Caco-2 (cell line): ENCODE results near the gene EXT2. TPM values are rescaled to one million over a fixed set of nuclear protein-coding genes. Genes with fewer than 3 reads are reported as not detected.

ENCODE experiments used
- BruUV-seq: library from RNA; stranded (reverse); fragments of 400-500 nt; replicated peaks from 2 replicates; lab custom pipeline; 2021; lab: Mats Ljungman, UMichigan
- CTCF ChIA-PET: fragments of 300-600 bp; sonication (Branson Sonifier 250); formaldehyde crosslinking; loops from one replicate; lab custom pipeline; 2022; ENCODE audit warnings: antibody characterized with exemption; lab: Charles Lee
- POLR2A ChIA-PET: fragments of 300-600 bp; sonication (Branson Sonifier 250); formaldehyde crosslinking; loops from one replicate; lab custom pipeline; 2022; ENCODE audit warnings: antibody characterized with exemption; lab: Charles Lee
- DNase-seq, 2 experiments: peaks; one replicate each; pipeline versions ENCODE4 v3.0.0 to v3.0.0-alpha.2; 2020 to 2022
- H3K27me3 ChIP-seq: replicated peaks from 2 replicates; pipeline ENCODE4 v1.6.0; 2011; ENCODE audit warnings: low read length; ENCODE audit not compliant: control insufficient read depth, insufficient read depth
- H3K36me3 ChIP-seq: 2 replicates; pipeline ENCODE4 v1.5.1; 2011; ENCODE audit warnings: low read length; ENCODE audit not compliant: control insufficient read depth, insufficient read depth
- H3K4me1 ChIP-seq: fragments of 250-450 bp; sonication (Bioruptor Pico); 2 replicates; pipeline ENCODE4 v1.5.1; 2020; ENCODE audit warnings: mild to moderate bottlenecking
- H3K4me3 ChIP-seq: 2 replicates; pipeline ENCODE4 v1.5.1; 2011; ENCODE audit warnings: low read depth, mild to moderate bottlenecking, control low read depth, low read length
- H3K9me3 ChIP-seq: fragments of 250-450 bp; sonication (Bioruptor Pico); 2 replicates; pipeline ENCODE4 v1.5.1; 2020; ENCODE audit warnings: mild to moderate bottlenecking, moderate library complexity
- H3K27ac Mint-ChIP-seq: one replicate; pipeline ENCODE4 v1.8.0; 2022; ENCODE audit warnings: mixed read lengths; ENCODE audit not compliant: unreplicated experiment
- H3K27me3 Mint-ChIP-seq: one replicate; pipeline ENCODE4 v1.8.0; 2022; ENCODE audit warnings: mixed read lengths; ENCODE audit not compliant: insufficient read depth, unreplicated experiment
- H3K36me3 Mint-ChIP-seq: one replicate; pipeline ENCODE4 v1.8.0; 2022; ENCODE audit warnings: mild to moderate bottlenecking, mixed read lengths; ENCODE audit not compliant: insufficient read depth, unreplicated experiment
- H3K4me1 Mint-ChIP-seq: one replicate; pipeline ENCODE4 v1.8.0; 2022; ENCODE audit warnings: low read depth, mixed read lengths; ENCODE audit not compliant: unreplicated experiment
- H3K4me3 Mint-ChIP-seq: one replicate; pipeline ENCODE4 v1.8.0; 2022; ENCODE audit warnings: mild to moderate bottlenecking, moderate library complexity, mixed read lengths; ENCODE audit not compliant: unreplicated experiment
- H3K9me3 Mint-ChIP-seq: one replicate; pipeline ENCODE4 v1.8.0; 2022; ENCODE audit warnings: mixed read lengths; ENCODE audit not compliant: unreplicated experiment
- CTCF ChIP-seq, 2 experiments: fragments of 200-600 bp in 1 of 2; IDR thresholded peaks; 1 replicate in 1 of 2; 2 replicates in 1 of 2; pipeline versions ENCODE4 v1.5.1 to v1.8.0; 2011 to 2022; ENCODE audit warnings: antibody characterized with exemption in 1 of 2, control low read depth in 1 of 2, inconsistent platforms in 1 of 2, low read depth in 1 of 2, low read length in 1 of 2, mild to moderate bottlenecking in 1 of 2, moderate library complexity in 1 of 2; ENCODE audit not compliant: insufficient read depth in 1 of 2, severe bottlenecking in 1 of 2, unreplicated experiment in 1 of 2
- intact Hi-C: fragments of 100-400 bp; cut with micrococcal nuclease; formaldehyde crosslinking; loops from one replicate; pipeline ENCODE4 v1.10.0; 2022; ENCODE audit not compliant: unreplicated experiment
- total RNA-seq: library from RNA; stranded (reverse); gene quantifications from 2 replicates; pipeline ENCODE4 v1.2.3, GENCODE V29; 2022

Gene EXT2
- total RNA-seq, 1 experiment from 2014 or later, result 83.3 TPM

- ChIA-PET CTCF (no interaction called here), POLR2A (no interaction called here)
- no TSS peak for BruUV-seq
These were observed 152.6 kb downstream of the EXT2 start for GRCh38 chr11:44248109-44248508.

GRCh38 chr11:44250421-44250820 lies 154.9 kb downstream of the EXT2 start:
- no peak overlapping the region for H3K4me3 Mint-ChIP-seq
- BruUV-seq, result no TSS peak
- Histone ChIP-seq H3K9me3 (peaks cover 9% of the 10 kb centered on the region), H3K4me1 (peaks cover 18% of the 10 kb centered on the region), H3K4me3 (no peak overlapping the region), H3K36me3 (no peaks in the 10 kb centered on the region; the same call in 1 of the 2 replicates), H3K27me3 (no peaks in the 10 kb centered on the region)
- H3K36me3 Mint-ChIP-seq, result peaks cover 26% of the 10 kb centered on the region
- no peak for DNase-seq
- ChIA-PET POLR2A (no interaction called here), CTCF (no interaction called here)
- peaks cover 4% of the 10 kb centered on the region for H3K4me1 Mint-ChIP-seq
- intact Hi-C loops, result no loop called here
- no peaks in the 10 kb centered on the region for H3K27me3 Mint-ChIP-seq
- H3K27ac Mint-ChIP-seq, result no peak overlapping the region
- peaks cover 33% of the 10 kb centered on the region for H3K9me3 Mint-ChIP-seq
- TF ChIP-seq CTCF (IDR thresholded peaks at IDR 0.05; ENCODE audit: insufficient read depth in 1 of 2, low read depth in 1 of 2, low read length in 1 of 2, severe bottlenecking in 1 of 2, unreplicated experiment in 1 of 2), result no peak

More at GRCh38 chr11:44248109-44248508, 152.6 kb downstream of the EXT2 start:
- Histone ChIP-seq H3K4me3 (no peak overlapping the region), H3K36me3 (no peaks in the 10 kb centered on the region; the same call in 1 of the 2 replicates), H3K9me3 (peaks cover 7% of the 10 kb centered on the region), H3K4me1 (peaks cover 27% of the 10 kb centered on the region), H3K27me3 (no peaks in the 10 kb centered on the region)
- H3K4me3 Mint-ChIP-seq, result no peak overlapping the region
- H3K27me3 Mint-ChIP-seq, result no peaks in the 10 kb centered on the region
- no peak overlapping the region for H3K27ac Mint-ChIP-seq
- H3K4me1 Mint-ChIP-seq, result peaks cover 16% of the 10 kb centered on the region
- DNase-seq, result no peak
- TF ChIP-seq CTCF (IDR thresholded peaks at IDR 0.05; ENCODE audit: insufficient read depth in 1 of 2, low read depth in 1 of 2, low read length in 1 of 2, severe bottlenecking in 1 of 2, unreplicated experiment in 1 of 2), result no peak
- H3K9me3 Mint-ChIP-seq, result peaks cover 24% of the 10 kb centered on the region
- intact Hi-C loops, result loop anchor here (10.0 kb wide), 1 partner anchor 483 kb away; no protein-coding TSS in a partner anchor
- H3K36me3 Mint-ChIP-seq, result peaks cover 47% of the 10 kb centered on the region

- H3K27me3 ChIP-seq, result no peaks in the 10 kb centered on the region
- no peak for TF ChIP-seq CTCF (IDR thresholded peaks at IDR 0.05; ENCODE audit: insufficient read depth in 1 of 2, low read depth in 1 of 2, low read length in 1 of 2, severe bottlenecking in 1 of 2, unreplicated experiment in 1 of 2)
- Mint-ChIP-seq H3K27ac (no peak overlapping the region), H3K27me3 (no peaks in the 10 kb centered on the region), H3K4me3 (no peak overlapping the region), H3K36me3 (peaks cover 19% of the 10 kb centered on the region), H3K9me3 (peaks cover 33% of the 10 kb centered on the region), H3K4me1 (peaks cover 23% of the 10 kb centered on the region)
- no peak overlapping the region for H3K4me3 ChIP-seq
- H3K9me3 ChIP-seq, result peaks cover 9% of the 10 kb centered on the region
- CTCF ChIA-PET, result no interaction called here
- BruUV-seq, result no TSS peak
- H3K36me3 ChIP-seq, result no peaks in the 10 kb centered on the region; the same call in 1 of the 2 replicates
- intact Hi-C loops, result no loop called here
- H3K4me1 ChIP-seq, result peaks cover 38% of the 10 kb centered on the region
- DNase-seq, result no peak
- POLR2A ChIA-PET, result no interaction called here
These were observed 157.6 kb downstream of the EXT2 start for GRCh38 chr11:44252999-44253602.
